Ovary (tissue), 3 donors: ENCODE data around the gene ALLC.

ENCODE experiments used
- CTCF ChIP-seq, 3 donors: fragments of 450-650 bp in 2 of 3; fragments of 200-600 bp in 1 of 3; IDR thresholded peaks; one replicate each; pipeline versions ENCODE4 v1.5.1 to v1.8.0; 2016 to 2022; ENCODE audit warnings: antibody characterized with exemption in 3 of 3, mild to moderate bottlenecking in 1 of 3
- POLR2A ChIP-seq: fragments of 450-650 bp; IDR thresholded peaks from one replicate; pipeline ENCODE4 v1.6.1; 2017; ENCODE audit warnings: antibody characterized with exemption, mild to moderate bottlenecking, moderate library complexity
- donor health status: DM: no; HTN: no; CAD: no.

DNA sequence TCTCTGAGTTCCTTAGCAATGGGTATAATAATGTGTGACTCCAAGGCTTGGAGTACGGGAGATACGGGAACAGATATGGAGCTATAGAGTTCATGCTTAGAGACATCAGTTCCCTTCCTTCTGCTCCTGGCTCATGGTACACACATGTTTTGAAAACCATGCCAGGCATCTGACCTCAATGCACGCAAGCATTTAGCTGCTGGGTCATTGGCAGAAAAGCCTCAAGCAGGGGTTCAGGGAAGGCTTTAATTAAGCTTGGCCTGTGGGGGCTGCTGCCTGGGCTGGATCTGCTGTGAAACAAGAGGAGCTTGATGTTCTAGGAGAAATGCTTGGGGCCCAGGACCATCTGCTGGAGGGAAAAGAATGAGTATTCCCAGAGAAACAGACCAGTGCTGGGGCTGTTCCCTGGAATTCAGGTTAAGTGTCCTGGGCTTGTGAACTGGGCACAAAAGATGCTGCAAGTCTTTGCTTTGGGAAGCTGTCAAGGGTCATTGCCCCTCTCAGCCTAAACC lies 3.2 kb downstream of the ALLC start:
- no peak for TF ChIP-seq CTCF (IDR thresholded peaks at IDR 0.05)
- TF ChIP-seq POLR2A: no peak
